H54 (cell line): ENCODE measurements around the gene SUFU.

Source experiments
- DNase-seq: peaks from one replicate; pipeline ENCODE4 v3.0.0; 2011; ENCODE audit warnings: low spot score, mixed read lengths; ENCODE audit not compliant: insufficient read length
- FAIRE-seq: peaks from 3 replicates; lab custom pipeline; 2011; peaks lifted over from hg19 to GRCh38; lab: Jason Lieb, UNC
- POLR2A ChIP-seq: IDR thresholded peaks from 2 replicates; pipeline ENCODE4 v1.6.1; 2011; ENCODE audit warnings: low read depth, mild to moderate bottlenecking, low read length

The SUFU gene

DNA sequence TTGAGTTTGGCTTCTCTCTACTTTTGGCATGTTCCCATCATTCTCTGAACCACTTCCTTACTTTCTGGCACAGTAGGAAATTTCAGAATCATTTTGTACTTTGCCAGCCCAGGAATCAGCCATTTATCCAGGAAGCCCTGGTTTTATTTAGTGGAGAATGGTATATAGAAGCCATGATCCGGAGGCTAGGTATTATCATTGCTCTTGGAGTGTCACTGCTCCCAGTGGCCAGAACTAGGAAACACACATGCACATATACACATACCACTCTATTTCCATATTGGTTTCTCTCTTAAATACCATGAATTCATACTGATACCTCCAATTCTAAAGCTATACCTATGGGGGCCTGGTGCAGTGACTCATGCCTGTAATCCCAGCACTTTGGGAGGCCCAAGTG, 36.3 kb downstream of the SUFU start:
- TF ChIP-seq POLR2A = no peak
- FAIRE-seq (no peak), DNase-seq (no peak)

DNA sequence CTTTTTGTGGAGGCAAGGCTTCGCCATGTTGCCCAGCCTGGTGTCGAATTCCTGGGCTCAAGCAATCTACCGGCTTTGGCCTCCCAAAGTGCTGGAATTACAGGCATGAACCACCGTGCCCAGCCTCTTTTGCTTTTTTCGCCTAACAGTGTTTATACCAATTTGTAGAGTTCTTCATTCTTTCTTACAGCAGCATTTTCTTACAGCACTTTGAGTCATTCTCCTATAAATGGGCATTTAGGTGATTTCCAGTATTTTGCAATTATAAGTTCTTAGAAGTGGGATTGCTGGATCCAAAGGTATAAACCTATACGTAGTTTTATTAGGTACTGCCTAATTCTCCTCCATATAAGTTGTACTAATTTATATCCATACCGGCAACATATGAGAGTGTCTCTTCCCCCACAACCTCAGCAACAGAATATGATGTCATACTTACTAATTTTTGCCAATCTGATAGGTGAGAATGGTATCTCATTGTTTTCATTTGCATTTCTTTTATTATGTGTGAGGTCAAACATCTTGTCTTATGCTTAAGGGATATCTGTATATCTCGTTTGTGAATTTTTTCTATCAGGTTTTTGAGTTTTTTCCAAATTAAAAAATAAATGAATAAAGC, 39.1 kb downstream of the SUFU start:
- DNase-seq = no peak
- TF ChIP-seq POLR2A = no peak
- no peak for FAIRE-seq

DNA sequence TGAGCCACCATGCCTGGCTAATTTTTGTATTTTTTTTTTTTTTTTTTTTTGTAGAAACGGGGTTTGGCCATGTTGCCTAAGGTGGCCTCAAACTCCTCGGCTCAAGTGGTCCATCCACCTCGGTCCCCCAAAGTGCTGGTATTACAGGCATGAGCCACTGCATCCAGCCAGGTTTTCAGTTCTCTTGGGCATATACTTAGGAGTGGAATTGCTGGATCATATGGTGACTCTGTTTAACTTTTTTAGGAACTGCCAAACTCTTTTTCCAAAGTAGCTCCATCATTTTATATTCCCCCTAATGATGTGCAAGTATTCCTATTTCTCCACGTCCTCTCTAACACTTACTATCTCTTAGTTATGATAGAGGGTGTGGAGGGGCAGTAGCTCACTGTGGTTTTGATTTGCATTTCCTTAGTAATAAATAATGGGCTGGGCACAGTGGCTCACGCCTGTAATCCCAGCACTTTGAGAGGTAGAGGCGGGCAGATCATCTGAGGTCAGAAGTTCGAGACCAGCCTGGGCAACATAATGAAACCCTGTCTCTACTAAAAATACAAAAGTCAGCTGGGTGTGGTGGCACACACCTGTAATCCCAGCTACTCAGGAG, 41.6 kb downstream of the SUFU start:
- TF ChIP-seq POLR2A = no peak
- DNase-seq (no peak), FAIRE-seq (no peak)

DNA sequence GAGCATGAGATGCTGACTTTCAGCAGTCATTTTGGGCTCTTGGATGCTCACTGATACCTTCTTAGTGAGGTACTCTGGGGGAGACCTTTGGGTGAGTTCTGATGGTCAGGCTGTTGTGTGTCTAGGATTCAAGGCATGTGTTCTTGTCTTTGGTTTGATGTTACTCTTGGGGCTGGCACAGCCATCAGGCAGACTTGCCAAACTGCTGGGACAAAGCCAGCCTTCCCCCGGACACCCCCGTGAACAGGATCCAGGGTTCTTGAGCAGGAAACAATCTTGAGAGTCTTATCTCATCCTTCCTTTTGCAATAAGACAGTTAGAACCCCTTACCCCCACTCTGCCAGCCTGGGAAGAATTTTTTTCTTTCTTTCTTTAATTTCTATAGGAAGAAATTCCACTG, 42.2 kb downstream of the SUFU start:
- FAIRE-seq (no peak), DNase-seq (no peak)

DNA sequence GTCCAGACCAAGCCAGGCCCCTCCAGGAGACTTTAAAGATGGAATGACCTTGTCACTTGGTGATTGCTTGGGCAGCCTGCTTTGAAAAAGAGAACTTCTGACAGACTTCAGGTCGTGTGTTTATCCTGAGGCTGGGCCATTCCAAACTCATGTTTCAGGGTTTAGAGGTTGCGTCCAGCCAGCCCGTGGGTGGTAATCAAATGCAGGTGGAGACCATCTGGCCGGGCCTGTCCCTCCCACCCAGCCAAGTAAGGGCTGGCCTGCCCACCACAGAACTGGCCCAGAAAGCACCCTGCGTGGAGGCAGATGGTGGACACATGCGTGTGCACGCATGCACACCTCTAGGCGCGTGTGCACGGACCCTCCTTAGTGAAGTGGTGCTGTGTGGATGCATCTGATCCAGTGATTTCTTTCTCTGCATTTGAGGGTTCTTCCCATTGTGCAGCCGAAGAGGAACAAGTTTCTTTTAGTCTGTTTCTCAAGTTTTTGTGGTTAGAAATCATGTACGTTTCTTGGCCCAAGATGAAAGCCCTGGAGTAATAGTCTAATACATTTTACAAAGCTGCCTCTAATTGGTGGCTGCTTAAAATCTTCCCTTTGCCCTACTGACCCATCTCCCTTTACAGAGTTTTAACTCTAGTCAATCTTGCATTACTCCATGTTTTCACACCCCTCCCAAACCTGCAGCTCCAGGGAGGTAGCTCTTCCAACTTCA, 43.0 kb downstream of the SUFU start:
- FAIRE-seq (no peak), DNase-seq (no peak)
- no peak for TF ChIP-seq POLR2A

More for the DNA sequence above, 42.2 kb downstream of the SUFU start:
- no peak for TF ChIP-seq POLR2A

DNA sequence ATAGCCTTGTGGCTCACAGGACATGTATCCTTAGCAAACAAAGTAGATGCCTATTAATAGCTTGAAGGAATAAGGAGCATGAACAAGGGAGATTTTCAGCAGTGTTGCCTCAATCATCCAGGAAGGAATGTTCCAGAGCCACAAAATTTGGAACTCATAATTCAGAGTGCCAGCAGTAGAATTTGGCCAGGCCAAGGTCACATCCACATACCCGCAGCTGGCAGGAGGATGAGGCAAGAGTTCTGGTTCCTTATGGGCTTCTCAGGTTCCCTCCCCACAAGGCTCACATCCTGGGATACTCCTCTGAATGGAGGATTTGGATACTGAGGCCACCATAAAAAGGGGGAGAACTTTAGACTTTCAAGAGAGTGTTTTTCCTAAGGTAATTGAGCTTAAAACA, 45.8 kb downstream of the SUFU start:
- TF ChIP-seq POLR2A = no peak
- DNase-seq (no peak), FAIRE-seq (no peak)

DNA sequence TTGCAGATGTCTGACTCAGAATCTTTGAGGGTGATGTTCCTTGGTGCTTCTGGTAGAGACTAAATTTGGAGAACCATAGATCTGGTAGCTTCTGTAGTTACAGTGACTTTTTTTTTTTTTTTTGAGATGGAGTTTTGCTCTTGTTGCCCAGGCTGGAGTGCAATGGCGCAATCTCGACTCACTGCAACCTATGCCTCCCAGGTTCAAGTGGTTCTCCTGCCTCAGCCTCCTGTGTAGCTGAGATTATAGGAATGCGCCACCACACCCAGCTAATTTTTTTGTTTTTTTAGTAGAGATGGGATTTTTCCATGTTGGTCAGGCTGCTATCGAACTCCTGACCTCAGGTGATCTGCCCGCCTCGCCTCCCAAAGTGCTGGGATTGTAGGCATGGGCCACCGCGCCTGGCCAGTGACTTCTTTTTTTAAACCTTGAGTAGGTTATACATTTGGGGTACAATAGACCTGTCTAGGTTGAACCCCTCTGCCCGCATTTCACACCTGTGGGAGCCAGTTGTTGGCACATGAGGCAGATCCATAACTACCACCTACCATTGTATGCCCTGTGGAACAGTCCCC, 47.0 kb downstream of the SUFU start:
- DNase-seq = no peak
- TF ChIP-seq POLR2A = no peak
- no peak for FAIRE-seq

DNA sequence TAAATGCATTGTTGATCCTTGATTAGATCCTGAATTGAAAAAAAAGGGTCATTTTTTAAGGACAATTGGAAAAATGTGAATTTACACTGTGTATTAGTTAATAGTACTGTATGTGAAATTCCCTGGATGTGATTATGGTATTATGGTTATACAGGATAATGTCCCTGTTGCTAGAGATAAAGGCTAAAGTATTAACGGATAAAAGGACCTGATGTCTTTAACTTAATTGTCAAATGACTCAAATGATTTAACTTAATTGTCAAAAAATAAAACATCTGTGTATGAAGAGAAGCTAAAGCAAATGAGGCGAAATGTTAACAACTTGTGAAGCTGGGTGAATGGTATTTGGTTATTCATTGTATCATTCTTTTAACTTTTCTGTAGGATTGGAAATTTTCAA, 48.8 kb downstream of the SUFU start:
- no peak for TF ChIP-seq POLR2A
- DNase-seq (no peak), FAIRE-seq (no peak)

DNA sequence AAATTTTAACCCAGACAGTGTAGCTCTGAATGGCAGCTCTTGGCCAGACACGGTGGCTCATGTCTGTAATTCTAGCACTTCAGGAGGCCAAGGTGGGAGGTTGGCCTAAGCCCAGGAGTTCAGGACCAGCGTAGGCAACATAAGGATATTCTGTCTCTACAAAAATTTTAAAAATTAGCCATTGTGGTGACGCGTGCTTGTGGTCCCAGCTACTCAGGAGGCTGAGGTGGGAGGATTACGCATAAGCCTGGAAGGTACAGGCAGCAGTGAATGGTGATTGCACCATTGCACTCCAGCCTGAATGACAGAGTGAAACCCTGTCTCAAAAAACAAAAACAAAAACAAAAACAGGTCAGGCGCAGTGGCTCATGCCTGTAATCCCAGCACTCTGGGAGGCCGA, 50.0 kb downstream of the SUFU start:
- no peak for FAIRE-seq
- no peak for DNase-seq
- no peak for TF ChIP-seq POLR2A

DNA sequence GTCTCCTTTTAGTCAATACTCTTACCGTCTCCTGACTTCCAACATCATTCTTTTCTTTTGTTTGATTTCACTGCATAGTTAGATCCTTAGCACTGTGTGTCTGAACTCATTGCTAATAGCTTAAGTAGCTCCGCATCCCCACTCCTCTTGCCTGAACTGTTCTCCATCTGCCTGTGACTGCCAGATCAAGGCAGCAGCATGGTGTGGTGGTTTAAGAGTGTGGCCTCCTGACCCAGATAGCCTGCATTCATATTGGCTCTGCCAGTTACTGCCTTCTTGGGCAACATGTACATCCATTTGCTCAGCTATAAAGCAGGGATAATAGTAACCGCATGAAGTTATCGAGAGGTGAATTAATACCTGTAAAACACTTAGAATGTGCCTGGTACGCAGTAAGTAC, 50.8 kb downstream of the SUFU start:
- DNase-seq (no peak), FAIRE-seq (no peak)
- TF ChIP-seq POLR2A = no peak

DNA sequence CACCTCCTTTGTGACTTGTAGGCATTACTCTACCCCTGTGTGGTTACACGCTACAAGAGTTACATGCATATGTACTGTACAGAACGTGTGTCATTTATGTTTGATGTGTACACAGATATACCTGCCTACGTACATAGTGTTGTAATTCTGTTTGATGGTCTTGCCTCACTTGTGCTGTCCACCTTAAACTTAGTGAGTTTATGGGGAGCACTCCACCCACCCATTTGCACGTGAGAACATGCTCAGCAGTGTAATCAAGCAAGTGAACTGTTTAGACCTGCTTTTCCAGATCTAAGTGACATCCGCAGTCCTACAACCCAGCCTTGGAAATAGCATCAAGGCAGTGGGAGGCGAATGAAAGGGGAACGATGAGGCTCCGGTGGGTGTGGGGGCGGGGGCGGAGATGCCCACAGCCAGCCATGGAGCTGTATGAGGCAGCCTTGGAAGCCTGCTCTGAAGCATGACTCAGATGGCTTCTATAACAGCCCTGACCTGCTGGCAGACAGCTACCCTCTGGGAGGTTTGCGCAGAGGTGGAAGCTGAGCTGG, 52.1 kb downstream of the SUFU start:
- DNase-seq = peak; percentile 59
- TF ChIP-seq POLR2A = no peak
- FAIRE-seq = no peak

DNA sequence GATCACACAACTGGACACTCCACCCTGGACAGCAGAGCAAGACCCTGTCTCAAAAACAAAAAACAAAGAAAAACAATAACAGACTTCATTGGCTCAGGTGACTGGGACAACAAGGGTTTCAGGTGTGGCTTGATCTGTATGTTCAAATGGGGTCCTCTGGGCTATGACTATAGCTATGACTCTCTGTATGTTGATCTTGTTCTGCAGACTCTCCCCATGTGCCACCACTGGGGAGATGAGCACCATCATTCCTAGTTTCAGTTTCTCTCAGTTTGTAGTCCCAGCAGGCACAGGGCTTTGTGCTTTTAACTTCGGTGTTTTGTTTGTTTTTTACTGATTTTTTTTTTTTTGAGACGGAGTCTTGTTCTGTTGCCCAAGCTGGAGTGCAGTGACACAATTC, 53.8 kb downstream of the SUFU start:
- DNase-seq (no peak), FAIRE-seq (no peak)
- no peak for TF ChIP-seq POLR2A

DNA sequence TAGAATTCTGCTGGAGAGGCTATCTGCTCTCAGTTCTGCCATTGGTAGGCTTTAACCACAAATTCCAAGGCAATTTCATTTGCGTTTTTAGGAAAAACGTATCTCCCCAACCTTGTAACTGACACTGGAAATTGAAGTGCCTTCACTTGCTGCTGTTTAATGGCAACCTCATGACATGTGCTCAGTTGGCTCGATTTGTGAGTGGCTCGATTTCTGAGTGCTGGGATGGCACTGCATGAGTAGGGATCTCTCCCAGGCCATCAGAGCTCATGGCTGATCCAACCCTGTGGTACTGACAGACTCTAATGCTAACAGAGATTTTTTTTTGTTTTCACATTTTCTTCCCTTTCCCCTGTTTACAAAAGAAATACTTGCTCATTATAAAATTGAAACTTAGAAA, 56.0 kb downstream of the SUFU start:
- no peak for FAIRE-seq
- DNase-seq = no peak
- no peak for TF ChIP-seq POLR2A

DNA sequence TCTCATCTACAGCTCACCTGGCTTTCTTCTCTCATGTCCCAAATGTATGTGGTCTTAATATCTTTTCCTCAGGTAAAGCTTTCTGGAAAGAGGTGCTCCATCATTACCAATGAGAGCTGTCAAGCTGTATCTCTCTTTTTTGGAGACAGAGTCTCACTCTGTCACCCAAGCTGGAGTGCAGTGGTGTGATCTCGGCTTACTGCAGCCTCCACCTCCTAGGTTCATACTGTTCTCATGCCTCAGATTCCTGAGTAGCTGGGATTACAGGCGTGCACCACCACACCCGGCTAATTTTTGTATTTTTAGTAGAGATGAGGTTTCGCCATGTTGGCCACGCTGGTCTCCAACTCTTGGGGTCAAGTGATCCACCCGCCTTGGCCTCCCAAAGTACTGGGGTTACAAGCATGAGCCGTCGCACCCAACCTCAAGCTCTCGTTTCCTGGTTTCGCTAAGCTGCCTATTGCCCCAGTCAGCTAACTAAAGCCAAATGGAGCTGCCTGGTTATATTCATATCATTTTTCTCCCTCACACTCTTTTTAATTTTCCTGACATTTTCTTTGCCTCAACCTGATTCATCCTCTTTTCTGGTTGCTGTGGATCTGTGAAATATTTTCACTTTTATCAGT, 60.5 kb downstream of the SUFU start:
- DNase-seq = no peak
- FAIRE-seq = no peak

More for the DNA sequence above, 60.5 kb downstream of the SUFU start:
- no peak for TF ChIP-seq POLR2A
